Neural progenitor cell (in vitro differentiated cells): ENCODE results near the gene RNGTT.

Experiments used
- CTCF ChIP-seq: fragments of 200-600 bp; sonication (generic); IDR thresholded peaks from 2 replicates; pipeline ENCODE4 v1.5.1; 2017; ENCODE audit warnings: antibody characterized with exemption, mild to moderate bottlenecking
- EZH2phosphoT487 ChIP-seq: fragments of 200-600 bp; sonication (generic); IDR thresholded peaks from 2 replicates; pipeline ENCODE4 v1.6.1; 2017; ENCODE audit warnings: antibody characterized with exemption

DNA sequence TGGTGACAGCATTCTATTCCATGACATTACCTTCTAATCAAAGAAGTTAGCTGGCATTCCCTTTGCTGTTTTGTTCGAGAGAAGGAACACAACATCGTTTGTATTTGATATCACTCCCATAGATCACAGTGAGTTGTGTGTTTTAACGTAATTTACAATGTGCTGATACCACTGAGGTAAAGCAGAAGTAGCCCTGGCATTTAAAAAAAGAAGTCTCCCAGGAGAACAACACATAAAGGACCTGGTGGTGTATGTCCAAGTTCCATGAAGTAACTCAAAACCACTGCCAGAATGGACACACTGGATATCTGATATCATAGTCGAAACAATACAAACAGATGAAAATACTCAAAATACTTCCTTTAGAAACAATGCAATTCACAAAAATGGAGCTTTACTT, 351.7 kb downstream of the RNGTT start:
- no peak for TF ChIP-seq EZH2phosphoT487
- TF ChIP-seq CTCF: no peak
